HTERT RPE-1 (cell line): ENCODE measurements around the gene RGP1.

Experiments used
- in situ Hi-C: fragments of 300-500 bp; cut with MboI; formaldehyde crosslinking; loops from 4 replicates; pipeline ENCODE4 v1.14.3; 2020; ENCODE audit warnings: low sequenced_read_pairs

Gene RGP1, protein sequence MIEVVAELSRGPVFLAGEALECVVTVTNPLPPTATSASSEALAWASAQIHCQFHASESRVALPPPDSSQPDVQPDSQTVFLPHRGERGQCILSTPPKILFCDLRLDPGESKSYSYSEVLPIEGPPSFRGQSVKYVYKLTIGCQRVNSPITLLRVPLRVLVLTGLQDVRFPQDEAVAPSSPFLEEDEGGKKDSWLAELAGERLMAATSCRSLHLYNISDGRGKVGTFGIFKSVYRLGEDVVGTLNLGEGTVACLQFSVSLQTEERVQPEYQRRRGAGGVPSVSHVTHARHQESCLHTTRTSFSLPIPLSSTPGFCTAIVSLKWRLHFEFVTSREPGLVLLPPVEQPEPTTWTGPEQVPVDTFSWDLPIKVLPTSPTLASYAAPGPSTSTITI

DNA sequence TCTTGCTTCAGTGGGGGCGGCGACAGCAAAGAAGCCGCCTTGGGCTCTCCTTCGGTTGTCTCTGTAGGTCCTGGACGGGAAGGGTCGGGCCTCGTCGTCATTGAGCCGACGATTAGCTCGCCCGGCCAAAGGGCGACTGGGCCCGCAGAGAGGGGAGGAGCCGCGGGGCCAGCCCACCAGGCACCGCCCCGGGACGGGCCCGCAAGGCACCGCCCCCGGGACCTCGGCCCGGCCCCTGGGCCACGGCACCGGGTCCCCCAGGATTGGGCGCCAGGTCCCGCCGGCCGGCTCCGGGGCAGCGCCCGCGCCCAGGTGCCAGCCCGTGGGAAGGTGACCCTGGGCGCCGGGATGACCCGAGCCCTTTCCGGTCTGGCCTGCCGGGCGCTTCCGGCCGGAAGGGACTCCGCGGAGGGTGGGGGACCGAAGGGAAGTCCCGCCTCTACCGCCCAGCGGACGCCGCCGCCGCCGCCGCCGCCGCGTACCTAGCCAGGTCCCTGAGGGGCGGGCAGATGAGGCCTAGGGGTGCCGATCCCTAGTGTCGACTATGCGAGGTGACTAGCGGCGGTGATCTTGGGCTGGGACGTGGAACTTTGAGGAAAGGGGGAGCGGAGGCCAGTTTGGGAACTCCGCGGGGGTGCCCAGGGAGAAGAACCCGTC lies at the start of gene RGP1, which contains the start of gene GBA2:
TSS of gene RGP1 (plus strand) at position 430 of the 657 bp plus-strand sequence. CDS start 469 bp downstream, outside the sequence.
TSS of gene GBA2 (minus strand) at position 371 of the 657 bp plus-strand sequence. CDS start 524 bp downstream, outside the sequence.
- in situ Hi-C loops, result no loop called here

DNA sequence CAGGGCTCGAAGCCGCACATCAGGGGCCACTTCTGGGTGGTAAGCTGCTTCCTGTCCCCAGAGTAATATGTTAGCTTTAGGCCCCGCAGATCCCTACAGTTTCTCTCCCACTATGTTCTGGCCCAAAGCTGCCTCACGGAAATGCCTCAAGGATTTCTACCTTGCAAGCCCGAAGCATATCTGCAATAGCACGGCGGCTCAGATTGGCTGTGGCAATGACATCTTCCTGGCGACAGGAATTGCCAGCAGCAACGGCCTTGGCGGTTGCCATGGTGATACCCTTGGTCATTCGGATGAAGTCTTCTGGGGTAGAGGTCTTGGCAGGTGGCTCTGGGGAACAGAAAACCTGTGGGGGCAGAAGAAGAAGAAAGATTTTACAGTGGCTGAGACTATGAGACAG lies 49.1 kb upstream of the RGP1 start:
- in situ Hi-C loops, result no loop called here

DNA sequence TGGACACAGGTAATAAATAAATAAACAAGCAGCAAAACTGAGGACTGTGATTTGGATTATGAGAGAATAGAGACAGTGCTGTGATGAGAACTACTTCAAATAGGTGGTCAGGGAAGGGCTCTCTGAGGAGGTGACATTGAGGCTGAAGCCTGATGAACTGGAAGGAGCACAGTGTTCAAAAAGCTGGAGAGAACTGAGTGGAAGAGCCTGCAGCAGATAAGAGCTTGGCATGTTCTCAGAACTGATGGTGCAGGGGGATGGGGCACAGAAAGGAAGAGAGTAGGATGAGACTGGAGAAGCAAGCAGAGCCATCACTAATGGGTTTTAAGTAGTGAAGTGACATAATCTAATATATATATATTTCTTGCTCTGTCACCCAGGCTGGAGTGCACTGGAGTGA lies 48.1 kb upstream of the RGP1 start:
- in situ Hi-C loops, result no loop called here

DNA sequence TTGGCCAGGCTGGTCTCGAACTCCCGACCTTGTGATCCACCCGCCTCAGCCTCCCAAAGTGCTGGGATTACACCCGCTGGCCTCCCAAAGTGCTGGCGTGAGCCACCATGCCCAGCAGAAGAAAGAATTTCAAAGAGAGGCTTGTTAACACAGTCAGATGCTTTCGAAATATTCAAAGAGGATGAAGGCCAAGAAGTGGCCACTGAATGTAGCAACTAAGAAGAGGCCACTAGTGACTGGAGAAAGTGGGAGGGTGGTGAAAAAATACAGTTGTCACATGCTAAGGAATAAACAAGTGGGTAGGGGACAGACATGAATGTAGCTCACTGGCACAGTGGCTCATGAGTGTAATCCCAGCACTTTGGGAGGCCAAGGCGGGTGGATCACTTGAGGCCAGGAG lies 46.4 kb upstream of the RGP1 start:
- in situ Hi-C loops, result no loop called here

DNA sequence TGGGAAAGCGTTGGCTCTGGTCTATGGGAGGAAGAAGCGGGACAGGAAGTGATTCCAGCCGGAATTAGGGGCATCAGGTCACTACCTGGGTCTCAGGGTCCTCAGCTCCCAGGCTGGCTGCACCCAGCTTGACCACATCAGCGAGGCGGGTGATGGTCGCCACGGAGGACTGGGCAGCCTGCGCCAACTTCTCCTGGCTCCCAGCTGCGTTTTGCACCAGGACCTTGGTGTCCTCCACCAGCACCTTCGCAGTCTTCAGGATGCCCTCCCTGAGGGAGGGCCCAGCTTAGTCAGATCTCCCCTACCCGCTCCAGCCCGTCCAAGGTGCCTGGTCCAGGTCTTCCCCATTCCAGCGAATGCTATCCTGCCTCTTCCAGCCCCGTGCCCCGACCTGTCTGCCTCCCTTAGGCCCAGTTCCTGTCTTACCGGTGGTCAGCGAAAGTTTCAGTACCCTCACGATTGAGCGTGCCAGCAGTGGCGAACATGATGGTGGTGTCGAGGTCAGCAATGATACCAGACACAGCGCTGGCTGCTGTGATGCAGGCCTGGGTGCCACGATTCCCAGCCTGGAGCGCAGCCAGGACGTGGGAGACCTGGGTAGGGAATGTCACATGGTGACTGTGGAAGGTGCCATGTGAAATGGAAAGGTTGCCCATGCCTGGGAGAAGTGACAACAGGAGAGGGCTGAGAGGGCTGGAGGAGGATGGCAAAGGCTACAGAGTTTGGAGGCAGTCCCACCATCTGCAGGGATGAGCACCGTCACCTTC lies 45.0 kb upstream of the RGP1 start:
- in situ Hi-C loops, result no loop called here

DNA sequence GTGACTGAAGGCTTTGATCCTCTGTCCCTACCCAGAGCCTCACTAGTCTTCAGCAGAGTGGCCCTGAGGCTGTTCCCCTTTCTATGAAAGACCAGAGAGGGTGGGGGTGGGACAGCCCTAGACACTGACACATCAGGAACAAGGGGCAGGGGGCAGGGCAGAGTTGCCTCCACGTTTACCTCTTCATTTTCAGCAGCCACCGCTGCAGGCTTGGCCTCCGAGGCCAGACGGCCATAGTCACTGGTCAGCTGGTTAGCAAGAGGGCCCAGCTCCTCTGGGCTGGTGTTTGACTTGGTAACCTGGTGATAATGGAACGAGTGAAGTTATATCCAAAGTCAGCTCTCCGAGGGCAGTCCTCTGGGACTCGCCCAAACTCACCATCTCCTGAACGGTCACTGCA lies 43.7 kb upstream of the RGP1 start:
- in situ Hi-C loops, result no loop called here

DNA sequence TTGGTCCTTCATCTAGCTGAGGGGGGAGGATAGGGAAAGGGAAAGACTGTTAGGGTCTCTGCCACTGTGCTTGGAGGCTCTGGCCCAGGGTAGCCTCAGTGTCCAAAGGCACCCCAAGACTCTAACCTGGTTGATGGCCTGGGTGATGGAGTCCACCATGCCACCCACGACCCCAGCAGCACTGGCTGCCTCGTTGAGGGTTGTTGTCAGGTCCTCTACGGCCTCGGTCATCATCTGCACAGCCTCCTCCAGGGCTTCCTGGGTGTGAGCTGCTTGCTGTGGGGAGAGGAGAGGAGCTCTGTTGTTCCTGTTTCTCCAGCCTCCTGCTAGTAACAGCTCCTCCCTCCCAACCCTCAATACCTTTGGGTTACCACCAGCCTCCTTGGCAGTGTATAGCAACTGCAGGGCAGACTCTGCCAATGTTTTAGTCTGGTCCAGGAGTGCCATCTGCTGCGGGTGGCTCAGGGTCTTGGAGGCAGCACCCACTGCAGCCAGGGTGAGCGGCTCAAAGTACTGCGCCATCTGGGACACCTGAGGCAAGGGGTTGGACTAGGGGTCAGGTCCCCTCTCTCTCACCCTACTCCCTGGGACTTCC lies 43.2 kb upstream of the RGP1 start:
- in situ Hi-C loops, result no loop called here

DNA sequence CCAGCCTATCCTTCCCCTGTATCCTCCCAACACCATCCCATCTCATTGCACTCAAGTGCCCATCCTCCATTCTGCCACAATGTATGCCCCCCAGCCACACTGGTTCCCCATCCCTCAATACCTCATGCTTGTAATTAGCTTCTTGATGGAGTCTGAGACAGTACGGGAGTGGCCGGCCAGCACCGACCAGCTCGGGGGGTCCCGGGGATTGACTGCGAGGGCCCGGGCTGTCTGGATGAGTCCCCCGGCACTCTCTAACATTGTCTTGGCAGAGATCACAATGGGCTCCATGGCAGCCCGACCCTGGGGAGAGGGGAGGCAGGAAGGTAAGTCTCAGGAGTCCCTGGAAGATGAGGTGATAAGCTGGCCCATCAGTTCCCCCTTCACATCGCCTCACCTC lies 42.1 kb upstream of the RGP1 start:
- in situ Hi-C loops, result no loop called here

DNA sequence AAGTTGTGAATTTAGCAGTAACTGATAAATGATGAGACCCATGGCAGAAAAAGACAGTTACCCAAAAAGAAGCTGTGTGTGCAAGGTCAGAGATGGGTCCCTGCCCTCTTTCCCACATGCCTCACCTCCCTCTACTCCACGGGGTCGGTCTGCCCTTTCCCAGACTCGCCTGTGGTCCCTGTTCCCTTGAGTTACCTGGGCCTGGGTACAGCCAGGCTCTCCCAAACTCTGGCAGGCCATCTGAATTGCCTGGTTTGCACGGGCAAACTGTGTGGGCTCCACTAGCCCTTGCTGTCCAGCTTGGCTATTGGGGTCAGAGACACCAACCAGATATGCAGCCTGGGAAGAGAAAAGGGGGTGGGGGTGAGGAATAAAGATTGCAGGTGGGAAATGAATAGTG lies 40.9 kb upstream of the RGP1 start:
- in situ Hi-C loops, result no loop called here

DNA sequence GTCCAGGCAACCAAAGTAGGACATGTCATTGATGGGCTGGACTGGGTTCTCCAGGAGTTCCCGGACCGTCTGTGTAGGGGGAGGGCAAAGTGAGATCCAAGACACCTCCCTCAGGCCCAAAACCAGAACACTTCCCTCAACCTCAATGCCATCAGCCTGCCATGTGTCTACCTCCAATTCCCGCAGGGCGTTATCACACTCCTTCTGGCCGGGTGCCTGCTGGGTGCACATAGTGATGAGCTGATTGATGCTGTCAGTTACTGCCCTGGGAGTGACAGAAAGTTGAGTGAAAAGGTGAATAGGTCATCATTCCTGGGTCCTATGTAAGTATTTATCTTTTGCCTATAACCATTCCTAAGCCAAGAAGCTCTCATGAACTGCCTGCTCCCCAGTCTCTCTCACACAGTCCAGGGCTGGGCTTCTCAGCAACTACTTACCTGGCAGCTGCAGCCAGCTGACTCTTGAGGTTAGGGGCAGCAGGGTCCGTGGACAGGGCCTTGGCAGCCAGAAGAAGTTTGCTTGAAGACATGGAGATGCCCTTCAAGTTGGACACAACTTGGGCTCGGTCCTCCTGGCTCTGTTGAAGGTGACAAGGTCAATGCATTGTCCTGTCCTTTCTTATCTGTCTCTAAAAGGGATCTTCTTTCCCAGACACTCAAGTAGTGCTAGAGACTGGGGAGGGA lies 38.1 kb upstream of the RGP1 start:
- in situ Hi-C loops, result no loop called here

DNA sequence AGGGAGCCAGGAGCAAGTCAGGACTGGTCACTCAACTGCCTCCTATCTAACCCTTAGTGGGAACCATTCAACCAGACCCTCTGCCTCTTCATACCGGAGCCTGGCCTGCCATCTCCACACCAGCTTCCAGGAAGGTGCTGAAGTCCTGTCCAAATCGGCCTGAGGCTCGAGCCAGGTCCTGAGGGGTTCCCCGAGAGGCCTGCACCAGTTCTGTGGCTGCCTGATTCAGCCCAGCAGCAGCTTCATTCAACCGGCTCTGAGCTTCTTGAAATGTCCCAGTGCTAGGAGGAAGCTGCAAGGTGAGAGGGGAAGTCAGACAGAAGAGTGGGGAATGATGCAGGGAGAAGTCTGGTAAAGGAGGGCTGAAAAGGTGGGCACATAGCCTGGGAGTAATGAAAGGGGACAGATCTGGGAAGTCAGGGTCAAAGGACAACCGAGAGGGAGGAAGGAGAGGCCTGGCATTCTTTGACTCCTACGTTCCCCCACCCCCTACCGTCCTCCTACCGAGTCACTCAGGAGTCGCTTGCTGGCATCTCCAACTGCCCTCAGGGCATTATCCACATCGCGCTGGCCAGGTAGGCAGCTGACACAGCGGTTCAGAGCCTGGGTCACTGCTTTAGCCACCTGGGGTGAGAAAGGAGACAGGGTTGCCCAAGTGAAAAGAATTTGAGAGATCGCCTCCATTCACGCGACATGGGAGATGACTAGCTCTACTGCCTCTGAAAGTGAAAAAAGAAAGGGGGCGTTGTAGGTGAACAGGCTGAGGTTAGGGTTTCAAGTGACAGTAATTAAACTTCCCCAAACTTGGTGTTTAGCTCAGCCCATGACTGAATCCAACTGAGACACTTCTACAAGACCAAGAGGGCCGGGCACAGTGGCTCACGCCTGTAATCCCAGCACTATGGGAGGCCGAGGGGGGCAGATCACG lies 37.3 kb upstream of the RGP1 start:
- in situ Hi-C loops, result no loop called here

DNA sequence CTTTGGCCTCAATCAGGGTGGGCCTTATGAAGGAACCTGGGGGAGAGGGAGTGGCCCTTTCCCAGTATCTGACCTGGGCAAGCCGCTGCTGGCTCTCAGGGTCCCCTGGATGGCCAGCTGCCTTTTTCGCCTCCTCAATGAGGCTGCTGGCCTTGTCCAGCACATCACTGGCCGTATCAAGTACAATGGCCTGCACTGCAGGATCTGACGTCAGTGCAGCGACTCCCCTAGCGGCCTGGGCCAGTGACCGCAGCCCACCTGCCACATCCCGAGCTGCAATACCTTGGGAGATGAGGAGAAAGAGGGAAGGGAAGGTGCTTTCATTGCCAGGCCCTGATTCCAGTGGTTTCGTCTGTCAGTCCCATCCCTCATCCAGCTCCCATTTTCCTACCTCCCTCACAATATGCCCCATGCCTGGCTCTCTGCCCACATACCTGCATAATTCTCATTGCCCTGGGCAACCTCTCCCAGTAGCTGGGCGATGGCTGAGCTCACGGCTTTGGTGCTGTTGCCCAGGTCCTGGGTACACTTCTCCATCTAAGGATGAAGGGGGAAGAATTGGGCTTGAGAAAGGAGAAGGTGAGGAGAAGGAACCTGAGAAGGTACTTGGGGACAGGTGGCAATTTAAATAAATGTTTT lies 36.2 kb upstream of the RGP1 start:
- in situ Hi-C loops, result no loop called here

DNA sequence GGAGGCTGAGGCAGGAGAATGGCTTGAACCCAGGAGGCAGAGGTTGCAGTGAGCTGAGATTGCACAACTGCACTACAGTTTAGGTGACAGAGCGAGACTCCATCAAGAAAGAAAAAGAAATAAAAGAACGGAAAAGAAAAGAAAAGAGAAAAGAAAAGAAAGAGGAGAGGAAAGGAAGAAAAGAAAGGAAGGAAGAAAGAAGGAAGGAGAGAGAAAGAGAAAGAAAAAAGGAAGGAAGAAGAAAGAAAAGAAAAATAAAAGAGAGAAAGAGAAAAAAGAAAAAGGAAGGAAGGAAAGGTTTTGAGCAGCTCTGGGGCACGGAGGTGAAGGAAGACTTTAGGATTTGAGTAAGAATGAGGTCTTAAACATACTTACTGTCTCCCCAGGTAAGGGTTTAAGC lies 35.5 kb upstream of the RGP1 start:
- in situ Hi-C loops, result no loop called here

DNA sequence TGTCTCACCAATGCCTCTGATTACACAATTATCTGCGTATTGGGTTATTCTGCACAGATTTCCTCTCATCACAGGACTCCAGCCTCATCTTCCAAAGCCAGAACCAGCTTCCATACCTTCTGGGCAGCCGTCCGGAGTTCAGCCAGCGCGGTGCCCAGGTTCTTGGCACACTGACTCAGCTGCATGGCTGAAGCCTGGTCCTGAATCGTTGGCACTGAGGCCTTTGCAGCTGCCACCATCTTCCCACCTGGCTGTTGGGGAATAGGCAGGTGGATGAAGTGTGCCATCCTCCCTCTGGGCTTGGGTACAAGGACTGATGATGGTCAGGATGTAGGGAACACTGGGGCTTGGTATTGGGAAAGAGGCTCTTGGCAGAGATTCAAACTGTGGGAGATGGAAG lies 35.0 kb upstream of the RGP1 start:
- in situ Hi-C loops, result no loop called here

DNA sequence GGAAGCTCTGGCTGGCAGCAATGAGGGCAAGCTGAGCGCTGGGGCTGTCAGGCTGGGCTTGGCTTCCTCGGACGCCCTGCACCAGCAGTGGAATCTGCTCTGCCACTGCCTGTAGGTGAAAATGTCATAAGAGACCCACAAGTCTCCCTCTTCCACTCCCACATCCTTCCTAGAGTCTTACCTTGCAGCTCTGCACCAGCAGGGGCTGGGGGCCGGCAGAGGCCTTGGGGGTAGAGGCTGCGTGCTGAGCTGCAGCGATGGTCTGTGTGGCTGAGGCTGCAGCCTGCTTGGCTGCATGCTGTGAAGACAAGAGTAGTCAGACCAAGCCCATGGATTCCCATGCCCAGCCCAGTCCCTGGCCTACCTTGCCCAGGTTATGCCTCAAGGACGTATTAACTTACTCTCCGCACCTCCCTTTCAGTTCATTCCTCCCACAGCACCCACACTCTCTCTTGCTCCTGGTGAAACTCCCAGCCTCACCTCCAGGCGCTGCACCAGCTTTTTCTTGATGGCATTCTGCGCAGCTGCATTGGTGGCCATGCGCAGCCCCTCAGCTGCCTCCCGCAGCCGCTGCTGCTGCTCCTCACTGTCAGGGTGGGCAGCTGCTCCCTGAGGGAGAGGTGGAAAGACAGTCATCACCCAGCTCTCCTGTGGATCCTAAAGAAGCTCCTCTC lies 34.4 kb upstream of the RGP1 start:
- in situ Hi-C loops, result no loop called here

DNA sequence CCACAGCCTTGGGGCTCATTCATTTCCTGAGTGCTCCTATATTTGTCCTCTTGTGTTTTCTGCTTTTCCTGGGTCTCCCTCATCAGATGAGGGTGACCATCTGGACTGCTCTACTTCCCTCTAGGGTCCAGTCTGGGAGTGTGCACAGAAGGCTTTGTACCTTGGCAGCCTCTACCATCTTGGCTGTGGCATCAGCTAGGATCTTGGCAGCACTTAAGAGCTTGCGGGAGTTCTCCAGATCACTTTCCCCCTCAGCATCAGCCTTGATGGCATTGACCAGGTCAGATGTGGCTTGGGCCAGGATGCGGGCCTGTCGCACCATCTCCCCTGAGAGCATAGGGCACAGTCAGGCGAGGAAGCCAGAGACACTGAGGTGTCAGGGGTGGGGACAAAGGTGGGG lies 32.9 kb upstream of the RGP1 start:
- in situ Hi-C loops, result no loop called here

DNA sequence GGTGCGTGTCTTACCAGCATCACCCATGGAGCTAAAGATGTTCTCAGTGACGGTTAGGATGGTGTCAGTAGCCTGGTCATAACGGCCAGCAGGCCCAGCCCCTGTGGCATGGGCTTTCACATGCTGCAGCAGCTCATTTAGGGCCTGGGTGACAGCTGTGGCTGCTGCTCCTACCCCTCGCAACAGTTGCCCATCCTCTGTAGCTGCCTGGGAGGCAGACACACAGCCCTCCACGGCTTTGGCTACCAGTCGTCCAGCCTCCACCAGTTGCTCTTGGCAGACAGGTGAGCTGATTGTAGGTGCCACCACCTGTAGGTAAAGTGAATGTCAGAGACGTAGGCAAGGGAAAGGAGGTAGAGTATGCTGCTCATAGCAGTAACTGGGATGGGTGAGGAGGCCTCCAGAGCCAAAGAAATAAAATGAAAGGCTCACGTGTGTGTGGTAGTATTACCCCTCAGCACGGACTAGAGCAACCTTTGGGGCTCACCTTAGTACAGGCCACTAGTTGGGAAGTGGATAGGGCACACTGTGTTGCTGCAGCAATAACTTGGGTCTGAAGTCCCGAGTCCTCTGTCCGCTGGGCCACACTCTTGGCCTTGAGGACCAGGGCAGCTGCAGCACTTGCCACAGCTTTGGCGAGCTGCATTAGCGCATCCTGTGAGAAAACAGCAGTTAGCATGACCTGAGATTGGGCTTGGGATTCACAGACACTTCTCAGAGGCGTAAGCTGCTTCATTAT lies 31.8 kb upstream of the RGP1 start:
- in situ Hi-C loops, result no loop called here
